H9 (cell line): Measurements from ENCODE around the gene MUC5AC. TPM values are rescaled to one million over a fixed set of nuclear protein-coding genes. Genes with fewer than 3 reads are reported as not detected.

Experiments used
- DNase-seq: peaks from one replicate; pipeline ENCODE4 v3.0.0-alpha.2; 2017
- H2AFZ ChIP-seq: one replicate; pipeline ENCODE4 v1.6.1; 2013; ENCODE audit warnings: mild to moderate bottlenecking, low read length, control low read depth, moderate library complexity
- H2AK5ac ChIP-seq: 2 replicates; pipeline ENCODE4 v1.6.1; 2013; ENCODE audit warnings: low read length, control low read depth, mixed read lengths; ENCODE audit not compliant: insufficient read length
- H2BK120ac ChIP-seq: one replicate; pipeline ENCODE4 v1.6.1; 2013; ENCODE audit warnings: low read depth, mild to moderate bottlenecking, low read length, control low read depth, inconsistent platforms; ENCODE audit not compliant: poor library complexity, severe bottlenecking
- H2BK12ac ChIP-seq: 2 replicates; pipeline ENCODE4 v1.6.1; 2013; ENCODE audit warnings: low read length, control low read depth, mixed read lengths, low read depth; ENCODE audit not compliant: insufficient read length
- H2BK15ac ChIP-seq: 2 replicates; pipeline ENCODE4 v1.6.1; 2013; ENCODE audit warnings: low read depth, low read length, control low read depth
- H2BK20ac ChIP-seq: one replicate; pipeline ENCODE4 v1.6.1; 2013; ENCODE audit warnings: low read depth, mild to moderate bottlenecking, low read length, control low read depth, inconsistent platforms; ENCODE audit not compliant: poor library complexity, severe bottlenecking
- H2BK5ac ChIP-seq: 2 replicates; pipeline ENCODE4 v1.6.1; 2013; ENCODE audit warnings: low read length, control low read depth, mixed read lengths; ENCODE audit not compliant: insufficient read length
- H3K14ac ChIP-seq: 2 replicates; pipeline ENCODE4 v1.6.1; 2013; ENCODE audit warnings: low read length, control low read depth; ENCODE audit not compliant: insufficient read depth
- H3K18ac ChIP-seq: 2 replicates; pipeline ENCODE4 v1.6.1; 2013; ENCODE audit warnings: low read depth, mild to moderate bottlenecking, mixed read lengths, low read length, control low read depth; ENCODE audit not compliant: insufficient read length
- H3K23ac ChIP-seq: 2 replicates; pipeline ENCODE4 v1.6.1; 2013; ENCODE audit warnings: low read length, control low read depth, mixed read lengths, low read depth; ENCODE audit not compliant: insufficient read length
- H3K23me2 ChIP-seq: 2 replicates; pipeline ENCODE4 v1.6.1; 2013; ENCODE audit warnings: low read depth, mild to moderate bottlenecking, mixed read lengths, low read length, control low read depth; ENCODE audit not compliant: insufficient read length, poor library complexity, severe bottlenecking
- H3K27ac ChIP-seq: 2 replicates; pipeline ENCODE4 v1.5.1; 2013; ENCODE audit warnings: low read length, control low read depth, mixed read lengths, low read depth; ENCODE audit not compliant: insufficient read length
- H3K27me3 ChIP-seq: 2 replicates; pipeline ENCODE4 v1.6.1; 2013; ENCODE audit warnings: low read length, control low read depth, inconsistent platforms; ENCODE audit not compliant: insufficient read depth
- H3K4ac ChIP-seq: 2 replicates; pipeline ENCODE4 v1.6.1; 2013; ENCODE audit warnings: low read depth, mild to moderate bottlenecking, control low read depth, inconsistent platforms, low read length, moderate library complexity
- H3K4me1 ChIP-seq: 2 replicates; pipeline ENCODE4 v1.6.1; 2013; ENCODE audit warnings: low read length, control low read depth, inconsistent platforms; ENCODE audit not compliant: insufficient read depth
- H3K4me2 ChIP-seq: 2 replicates; pipeline ENCODE4 v1.6.1; 2013; ENCODE audit warnings: low read length, control low read depth, mixed read lengths; ENCODE audit not compliant: insufficient read length, insufficient read depth
- H3K56ac ChIP-seq: 2 replicates; pipeline ENCODE4 v1.6.1; 2013; ENCODE audit warnings: low read depth, mild to moderate bottlenecking, mixed read lengths, low read length, control low read depth; ENCODE audit not compliant: insufficient read length
- H3K79me1 ChIP-seq: 2 replicates; pipeline ENCODE4 v1.6.1; 2013; ENCODE audit warnings: low read depth, mild to moderate bottlenecking, moderate library complexity, low read length, control low read depth, inconsistent platforms; ENCODE audit not compliant: insufficient read depth, poor library complexity, severe bottlenecking
- H3K79me2 ChIP-seq: 2 replicates; pipeline ENCODE4 v1.6.1; 2013; ENCODE audit warnings: low read length, control low read depth, inconsistent platforms; ENCODE audit not compliant: insufficient read depth
- H3K9ac ChIP-seq: 2 replicates; pipeline ENCODE4 v1.6.1; 2013; ENCODE audit warnings: low read length, control low read depth, mixed read lengths; ENCODE audit not compliant: insufficient read length; ENCODE audit errors: extremely low read depth
- H3K9me3 ChIP-seq: one replicate; pipeline ENCODE4 v1.6.1; 2013; ENCODE audit warnings: low read depth, low read length, inconsistent platforms; ENCODE audit not compliant: control insufficient read depth
- H3T11ph ChIP-seq: one replicate; pipeline ENCODE4 v1.6.1; 2013; ENCODE audit warnings: mild to moderate bottlenecking, low read length, control low read depth, inconsistent platforms
- H4K20me1 ChIP-seq: one replicate; pipeline ENCODE4 v1.6.1; 2013; ENCODE audit not compliant: control insufficient read depth, insufficient read length, insufficient read depth
- H4K5ac ChIP-seq: 2 replicates; pipeline ENCODE4 v1.6.1; 2013; ENCODE audit warnings: low read depth, mild to moderate bottlenecking, mixed read lengths, low read length, control low read depth; ENCODE audit not compliant: insufficient read length
- H4K8ac ChIP-seq: replicated peaks from 2 replicates; pipeline ENCODE4 v1.6.1; 2013; ENCODE audit warnings: low read length, control low read depth, mixed read lengths, low read depth; ENCODE audit not compliant: insufficient read length
- H4K91ac ChIP-seq: 2 replicates; pipeline ENCODE4 v1.6.1; 2013; ENCODE audit warnings: low read depth, mild to moderate bottlenecking, moderate library complexity, mixed read lengths, low read length, control low read depth; ENCODE audit not compliant: insufficient read length
- H3K27ac Mint-ChIP-seq, 3 experiments: 2 replicates in 2 of 3; 3 replicates in 1 of 3; pipeline ENCODE4 v1.8.0; 2020 to 2021; ENCODE audit warnings: mixed read lengths in 3 of 3, mild to moderate bottlenecking in 1 of 3, moderate library complexity in 1 of 3
- H3K27me3 Mint-ChIP-seq: 2 replicates; pipeline ENCODE4 v1.8.0; 2021; ENCODE audit warnings: low read depth, mild to moderate bottlenecking, moderate library complexity, mixed read lengths
- H3K36me3 Mint-ChIP-seq, 3 experiments: 2 replicates in 2 of 3; 3 replicates in 1 of 3; pipeline ENCODE4 v1.8.0; 2020 to 2021; ENCODE audit warnings: low read depth in 3 of 3, mixed read lengths in 3 of 3; ENCODE audit not compliant: insufficient read depth in 1 of 3
- H3K4me1 Mint-ChIP-seq, 2 experiments: 2 replicates each; pipeline ENCODE4 v1.8.0; 2020; ENCODE audit warnings: mixed read lengths in 2 of 2
- H3K4me3 Mint-ChIP-seq, 2 experiments: 2 replicates in 1 of 2; 3 replicates in 1 of 2; pipeline ENCODE4 v1.8.0; 2020 to 2021; ENCODE audit warnings: mild to moderate bottlenecking in 2 of 2, mixed read lengths in 2 of 2, moderate library complexity in 1 of 2
- H3K9me3 Mint-ChIP-seq, 2 experiments: 2 replicates in 1 of 2; 3 replicates in 1 of 2; pipeline ENCODE4 v1.8.0; 2020; ENCODE audit warnings: mild to moderate bottlenecking in 2 of 2, mixed read lengths in 2 of 2, moderate library complexity in 1 of 2
- CTCF ChIP-seq: fragments of 200-600 bp; sonication (generic); conservative IDR thresholded peaks from 3 replicates; pipeline ENCODE4 v1.8.0; 2021; ENCODE audit warnings: antibody characterized with exemption, mild to moderate bottlenecking
- WGBS: extraction: QIAGEN DNeasy Blood & Tissue Kit; methylation state at CpG from one replicate; pipeline ENCODE4 v1.1.7; 2013; ENCODE audit warnings: missing lambda C conversion rate, low lambda C conversion rate, mixed read lengths; ENCODE audit not compliant: insufficient read length; ENCODE audit errors: extremely low coverage; 5-methylcytosine and 5-hydroxymethylcytosine counted together
- total RNA-seq: library from RNA; stranded (reverse); gene quantifications from 2 replicates; pipeline ENCODE4 v1.2.1, GENCODE V29; 2021

MUC5AC gene
- total RNA-seq, 1 experiment from 2014 or later = not detected

- no peak overlapping the region for H3K4ac ChIP-seq
- no peak overlapping the region for H2BK120ac ChIP-seq
- no peak overlapping the region for H3K18ac ChIP-seq
- no peak overlapping the region for H3K14ac ChIP-seq
- H3K4me1 Mint-ChIP-seq = no peaks in the 10 kb centered on the region
- H3K9me3 ChIP-seq = no peaks in the 10 kb centered on the region
- H2BK20ac ChIP-seq = no peak overlapping the region
- H3K9ac ChIP-seq = no peak overlapping the region
- H3K56ac ChIP-seq = no peak overlapping the region
- no CpG with 5 or more reads among the region's 29 CpGs for WGBS
- no peak overlapping the region for H3K4me2 ChIP-seq
- no peaks in the 10 kb centered on the region for H3K79me1 ChIP-seq
- no peak overlapping the region; a peak in 1 of 7 replicates for H3K27ac Mint-ChIP-seq
- peaks cover 6% of the 10 kb centered on the region; the same call in 1 of the 2 replicates for H3K27me3 Mint-ChIP-seq
- H3K27ac ChIP-seq = no peak overlapping the region
- H3T11ph ChIP-seq = no peak overlapping the region
- no peaks in the 10 kb centered on the region for H3K23me2 ChIP-seq
- no peak for DNase-seq
- no peaks in the 10 kb centered on the region for H3K27me3 ChIP-seq
- H3K36me3 Mint-ChIP-seq = peaks cover 0 to 3% (median 2%) of the 10 kb centered on the region in 3 experiments; a peak in 1 of 7 replicates
- no peaks in the 10 kb centered on the region for H3K79me2 ChIP-seq
- no peak overlapping the region for H2BK5ac ChIP-seq
- peaks cover 0 to 18% of the 10 kb centered on the region in 2 experiments; a peak in 4 of 5 replicates for H3K9me3 Mint-ChIP-seq
- H4K8ac ChIP-seq = no peak overlapping the region
- no peak overlapping the region for H2AK5ac ChIP-seq
- H4K91ac ChIP-seq = no peak overlapping the region
- H3K23ac ChIP-seq = no peak overlapping the region
- H4K20me1 ChIP-seq = peaks cover 2% of the 10 kb centered on the region
- H4K5ac ChIP-seq = no peak overlapping the region
- H3K4me1 ChIP-seq = no peaks in the 10 kb centered on the region
- no peak overlapping the region; a peak in 1 of 5 replicates for H3K4me3 Mint-ChIP-seq
- no peak overlapping the region for H2AFZ ChIP-seq
- H2BK12ac ChIP-seq = no peak overlapping the region
- TF ChIP-seq CTCF = no peak
- no peak overlapping the region for H2BK15ac ChIP-seq
These were observed 49.4 kb upstream of the MUC5AC start for GRCh38 chr11:1108246-1108900.
